CD4-positive, alpha-beta memory T cell (primary cell): ENCODE results near the gene MYH3. TPM values are rescaled to one million over a fixed set of nuclear protein-coding genes. Genes with fewer than 3 reads are reported as not detected.
A peak's percentile ranks its signal among the peaks of the same experiment; 100 is the strongest.

Experiments used
- CTCF ChIA-PET: fragments of 350-600 bp; sonication (Branson Sonifier 250); formaldehyde crosslinking; loops from one replicate; lab custom pipeline; 2021; ENCODE audit warnings: inconsistent platforms; ENCODE audit not compliant: partially characterized antibody; lab: Charles Lee
- POLR2A ChIA-PET: fragments of 350-600 bp; sonication (Branson Sonifier 250); formaldehyde crosslinking; loops from one replicate; lab custom pipeline; 2021; ENCODE audit not compliant: partially characterized antibody; lab: Charles Lee
- DNase-seq, 5 donors: peaks; one replicate each; pipeline versions ENCODE4 v3.0.0 to v3.0.0-alpha.2; 2020 to 2022; ENCODE audit warnings: mixed read lengths in 1 of 5
- H3K27ac ChIP-seq: one replicate; pipeline ENCODE4 v1.7.0; 2013; ENCODE audit warnings: low read depth, low read length
- H3K27me3 ChIP-seq: 2 replicates; pipeline ENCODE4 v1.7.0; 2013; ENCODE audit warnings: mild to moderate bottlenecking, low read length, moderate library complexity; ENCODE audit not compliant: insufficient read depth
- H3K36me3 ChIP-seq: 2 replicates; pipeline ENCODE4 v1.7.0; 2013; ENCODE audit warnings: mild to moderate bottlenecking, low read length, moderate library complexity; ENCODE audit not compliant: insufficient read depth
- H3K4me1 ChIP-seq: 2 replicates; pipeline ENCODE4 v1.7.0; 2013; ENCODE audit warnings: mild to moderate bottlenecking, low read length, moderate library complexity; ENCODE audit not compliant: insufficient read depth
- H3K4me3 ChIP-seq, 2 donors: one replicate each; pipeline ENCODE4 v1.7.0; 2013; ENCODE audit warnings: low read length in 2 of 2, mild to moderate bottlenecking in 1 of 2
- H3K9me3 ChIP-seq, 2 donors: one replicate each; pipeline ENCODE4 v1.7.0; 2013; ENCODE audit warnings: low read length in 2 of 2, control low read depth in 1 of 2; ENCODE audit not compliant: control insufficient read depth in 1 of 2
- H3K27ac Mint-ChIP-seq, 7 donors: one replicate each; pipeline ENCODE4 v1.8.0; 2020 to 2021; ENCODE audit warnings: mixed read lengths in 7 of 7, mild to moderate bottlenecking in 6 of 7, inconsistent platforms in 3 of 7, moderate library complexity in 3 of 7
- H3K27me3 Mint-ChIP-seq, 2 donors: one replicate each; pipeline ENCODE4 v1.8.0; 2020 to 2021; ENCODE audit warnings: mixed read lengths in 2 of 2
- H3K36me3 Mint-ChIP-seq, 2 donors: one replicate each; pipeline ENCODE4 v1.8.0; 2020 to 2021; ENCODE audit warnings: mixed read lengths in 2 of 2, inconsistent platforms in 1 of 2, mild to moderate bottlenecking in 1 of 2
- H3K4me1 Mint-ChIP-seq, 4 donors: one replicate each; pipeline ENCODE4 v1.8.0; 2020 to 2021; ENCODE audit warnings: mixed read lengths in 4 of 4, mild to moderate bottlenecking in 1 of 4
- H3K4me3 Mint-ChIP-seq, 8 donors: one replicate each; pipeline ENCODE4 v1.8.0; 2020 to 2021; ENCODE audit warnings: mixed read lengths in 8 of 8, mild to moderate bottlenecking in 7 of 8, moderate library complexity in 6 of 8, inconsistent platforms in 3 of 8
- H3K9me3 Mint-ChIP-seq, 8 donors: one replicate each; pipeline ENCODE4 v1.8.0; 2020 to 2021; ENCODE audit warnings: mixed read lengths in 8 of 8, mild to moderate bottlenecking in 5 of 8, inconsistent platforms in 3 of 8, moderate library complexity in 1 of 8
- intact Hi-C: fragments of 100-400 bp; cut with micrococcal nuclease; formaldehyde crosslinking; loops from one replicate; pipeline ENCODE4 v1.15.1; 2023
- polyA plus RNA-seq, 2 donors: library from polyadenylated mRNA; unstranded; fragments of 300-500 nt; fragmentation: Illumina TruSeq; gene quantifications; one replicate each; pipeline ENCODE4 v1.2.3, GENCODE V29; 2021
- total RNA-seq, 2 experiments: library from RNA; stranded (reverse); gene quantifications; one replicate each; pipeline ENCODE4 v1.2.3, GENCODE V29; 2021

The MYH3 gene
- total and polyA plus RNA-seq, 4 experiments from 2014 or later, result 0.47 to 11.5 (median 8.6) TPM; not detected in 1

GRCh38 chr17:10606110-10606509 is 51.0 kb downstream of the MYH3 start:
- no peak for DNase-seq
- H3K4me3 ChIP-seq, result no peak overlapping the region
- intact Hi-C loops, result no loop called here
- CTCF ChIA-PET, result interaction anchor here (10.9 kb wide), 1 partner anchor 12 kb away, joined by 94 read pairs; no protein-coding TSS in a partner anchor
- Mint-ChIP-seq H3K4me3 (no peak overlapping the region), H3K36me3 (no peaks in the 10 kb centered on the region), H3K27ac (peak overlapping the region in 2 of 7 donors; percentile 68 to 72), H3K9me3 (peaks cover 0 to 3% (median 0%) of the 10 kb centered on the region in 8 donors), H3K4me1 (no peaks in the 10 kb centered on the region), H3K27me3 (peaks cover 9 to 12% of the 10 kb centered on the region in 2 donors)
- no peaks in the 10 kb centered on the region for H3K27me3 ChIP-seq
- no peaks in the 10 kb centered on the region for H3K36me3 ChIP-seq
- H3K4me1 ChIP-seq, result no peaks in the 10 kb centered on the region
- H3K9me3 ChIP-seq, result no peaks in the 10 kb centered on the region
- no peak overlapping the region for H3K27ac ChIP-seq
- POLR2A ChIA-PET, result no interaction called here

DNA sequence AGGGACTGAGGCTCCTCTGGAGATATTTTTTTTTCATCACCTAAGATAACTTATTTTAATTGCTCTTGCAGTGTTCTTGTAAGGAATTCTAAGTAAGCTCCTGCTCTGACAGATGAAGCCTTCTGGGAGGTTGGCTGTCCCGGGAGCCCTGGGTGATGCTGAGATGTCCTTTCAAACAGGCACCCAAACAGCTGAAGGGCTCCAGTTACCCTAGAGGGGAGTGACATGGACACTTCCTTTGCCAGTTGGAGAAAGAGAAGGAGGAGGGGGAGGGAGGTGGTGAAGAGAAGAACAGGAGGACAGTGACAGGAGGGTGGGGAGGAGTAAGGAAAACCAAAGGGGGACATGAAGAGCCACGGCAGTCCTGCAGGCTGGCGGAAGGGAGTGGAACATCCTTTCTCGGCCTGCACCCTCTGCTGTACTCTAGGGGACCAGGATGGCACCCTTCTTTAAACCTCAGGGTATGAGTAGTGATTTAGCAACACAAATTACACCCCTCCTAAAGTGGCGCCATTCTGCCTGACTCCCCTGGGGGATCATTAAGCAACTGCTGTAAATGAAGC is 51.8 kb downstream of the MYH3 start:
- CTCF ChIA-PET, result interaction anchor here (10.9 kb wide), 1 partner anchor 13 kb away, joined by 94 read pairs; no protein-coding TSS in a partner anchor

DNA sequence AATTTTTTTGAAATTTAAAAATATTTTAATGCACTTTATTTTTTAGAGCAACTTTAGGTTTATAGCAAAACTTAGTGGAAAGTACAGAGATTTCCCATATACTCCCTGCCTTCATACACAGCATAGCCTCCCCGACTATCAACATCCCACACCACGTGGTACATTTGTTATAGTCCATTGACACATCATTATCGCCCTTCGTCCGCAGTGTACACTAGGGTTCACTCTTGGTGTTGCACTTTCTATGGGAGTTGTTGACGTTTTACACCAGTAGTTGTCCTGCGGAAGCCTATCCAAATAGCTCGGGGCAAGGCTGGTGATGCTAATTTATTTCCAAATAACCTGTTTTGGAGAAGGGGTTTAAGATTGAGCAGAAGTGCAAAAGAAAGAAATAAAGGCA is 52.6 kb downstream of the MYH3 start:
- POLR2A ChIA-PET, result no interaction called here
- Mint-ChIP-seq H3K4me3 (no peak overlapping the region), H3K4me1 (no peaks in the 10 kb centered on the region), H3K36me3 (no peaks in the 10 kb centered on the region), H3K9me3 (peaks cover 0 to 3% (median 0%) of the 10 kb centered on the region in 8 donors), H3K27ac (no peak overlapping the region), H3K27me3 (peaks cover 9 to 15% of the 10 kb centered on the region in 2 donors)
- Histone ChIP-seq H3K4me1 (no peaks in the 10 kb centered on the region), H3K27ac (no peak overlapping the region), H3K27me3 (no peaks in the 10 kb centered on the region), H3K36me3 (no peaks in the 10 kb centered on the region), H3K9me3 (no peaks in the 10 kb centered on the region), H3K4me3 (no peak overlapping the region)
- no peak for DNase-seq
- intact Hi-C loops, result no loop called here
- CTCF ChIA-PET, result interaction anchor here (10.9 kb wide), 1 partner anchor 14 kb away, joined by 94 read pairs; no protein-coding TSS in a partner anchor

More for the DNA sequence above, 51.8 kb downstream of the MYH3 start:
- Histone ChIP-seq H3K9me3 (no peaks in the 10 kb centered on the region), H3K27ac (no peak overlapping the region), H3K4me1 (no peaks in the 10 kb centered on the region), H3K27me3 (no peaks in the 10 kb centered on the region), H3K36me3 (no peaks in the 10 kb centered on the region), H3K4me3 (no peak overlapping the region)
- intact Hi-C loops, result no loop called here
- Mint-ChIP-seq H3K27ac (no peak overlapping the region), H3K27me3 (peaks cover 8 to 19% of the 10 kb centered on the region in 2 donors), H3K4me1 (no peaks in the 10 kb centered on the region), H3K4me3 (no peak overlapping the region), H3K36me3 (no peaks in the 10 kb centered on the region), H3K9me3 (peaks cover 0 to 3% (median 0%) of the 10 kb centered on the region in 8 donors)
- no peak for DNase-seq
- POLR2A ChIA-PET, result no interaction called here

DNA sequence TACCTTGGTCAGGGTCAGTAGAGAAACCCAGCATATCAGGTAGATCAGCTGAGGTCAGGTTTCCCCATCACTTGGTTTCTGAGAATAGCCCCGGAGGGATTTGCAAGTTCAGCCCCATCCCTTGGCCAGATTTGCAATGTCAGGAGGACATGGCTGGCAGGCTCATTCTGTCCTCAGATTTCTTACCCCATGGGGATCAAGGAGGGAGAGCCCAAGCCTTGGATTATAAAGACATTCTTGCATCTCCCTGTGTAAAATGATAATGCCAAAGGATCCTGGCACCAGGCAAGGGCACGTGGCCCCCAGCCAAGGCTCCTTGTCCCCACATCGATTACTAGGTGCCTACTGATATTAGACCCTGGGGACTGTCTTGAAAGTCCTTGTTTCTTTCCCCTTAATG is 53.2 kb downstream of the MYH3 start:
- no peaks in the 10 kb centered on the region for H3K4me1 Mint-ChIP-seq
- no peak overlapping the region for H3K4me3 ChIP-seq
- no peak for DNase-seq
- H3K4me1 ChIP-seq, result no peaks in the 10 kb centered on the region
- no peak overlapping the region for H3K27ac Mint-ChIP-seq
- no peaks in the 10 kb centered on the region for H3K36me3 Mint-ChIP-seq
- H3K9me3 Mint-ChIP-seq, result peaks cover 0 to 3% (median 0%) of the 10 kb centered on the region in 8 donors
- peaks cover 10 to 14% of the 10 kb centered on the region in 2 donors for H3K27me3 Mint-ChIP-seq
- no peaks in the 10 kb centered on the region for H3K27me3 ChIP-seq
- H3K36me3 ChIP-seq, result no peaks in the 10 kb centered on the region
- H3K4me3 Mint-ChIP-seq, result no peak overlapping the region
- intact Hi-C loops, result no loop called here
- ChIA-PET POLR2A (no interaction called here), CTCF (interaction anchor here (10.9 kb wide), 1 partner anchor 15 kb away, joined by 94 read pairs; no protein-coding TSS in a partner anchor)
- H3K27ac ChIP-seq, result no peak overlapping the region
- H3K9me3 ChIP-seq, result no peaks in the 10 kb centered on the region

DNA sequence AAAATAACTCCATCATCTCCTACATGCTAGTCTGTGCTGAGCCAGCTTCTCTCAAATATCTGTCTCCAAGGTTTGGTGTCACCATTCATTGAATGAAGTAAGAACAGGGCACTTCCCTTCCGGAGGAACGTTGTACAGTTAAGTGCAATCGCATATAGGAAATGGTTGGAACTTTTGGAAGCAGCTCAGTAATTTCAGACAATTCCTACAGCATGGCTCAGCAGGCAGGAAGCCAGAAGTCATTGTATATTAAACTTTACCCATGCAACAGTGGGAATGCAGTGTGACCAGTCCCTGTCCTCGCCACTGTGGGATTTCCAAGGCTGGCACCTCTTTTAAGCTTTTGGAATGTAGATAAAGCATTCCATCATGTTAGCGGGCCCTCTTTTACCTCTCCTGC is 56.5 kb downstream of the MYH3 start:
- intact Hi-C loops, result no loop called here
- peaks cover 13 to 14% of the 10 kb centered on the region in 2 donors for H3K27me3 Mint-ChIP-seq
- no peak overlapping the region for H3K27ac Mint-ChIP-seq
- no peaks in the 10 kb centered on the region for H3K4me1 Mint-ChIP-seq
- ChIA-PET POLR2A (no interaction called here), CTCF (interaction anchor here (10.9 kb wide), 1 partner anchor 18 kb away, joined by 94 read pairs; no protein-coding TSS in a partner anchor)
- no peak for DNase-seq
- Histone ChIP-seq H3K36me3 (no peaks in the 10 kb centered on the region), H3K4me3 (no peak overlapping the region), H3K27me3 (no peaks in the 10 kb centered on the region), H3K9me3 (no peaks in the 10 kb centered on the region), H3K27ac (no peak overlapping the region), H3K4me1 (no peaks in the 10 kb centered on the region)
- peaks cover 0 to 3% (median 0%) of the 10 kb centered on the region in 8 donors for H3K9me3 Mint-ChIP-seq
- H3K4me3 Mint-ChIP-seq, result no peak overlapping the region
- no peaks in the 10 kb centered on the region for H3K36me3 Mint-ChIP-seq

GRCh38 chr17:10598621-10599020 is 58.5 kb downstream of the MYH3 start:
- DNase-seq, result no peak
- Histone ChIP-seq H3K27me3 (no peaks in the 10 kb centered on the region), H3K36me3 (no peaks in the 10 kb centered on the region), H3K9me3 (no peaks in the 10 kb centered on the region), H3K27ac (no peak overlapping the region), H3K4me3 (no peak overlapping the region), H3K4me1 (no peaks in the 10 kb centered on the region)
- Mint-ChIP-seq H3K27ac (no peak overlapping the region), H3K4me3 (no peak overlapping the region), H3K36me3 (no peaks in the 10 kb centered on the region), H3K27me3 (peaks cover 16 to 21% of the 10 kb centered on the region in 2 donors), H3K9me3 (peaks cover 0 to 6% (median 0%) of the 10 kb centered on the region in 8 donors), H3K4me1 (no peaks in the 10 kb centered on the region)
- CTCF ChIA-PET, result interaction anchor here (10.9 kb wide), 1 partner anchor 20 kb away, joined by 94 read pairs; no protein-coding TSS in a partner anchor
- intact Hi-C loops, result no loop called here
- POLR2A ChIA-PET, result no interaction called here

- H3K4me1 ChIP-seq, result no peaks in the 10 kb centered on the region
- Mint-ChIP-seq H3K27me3 (peaks cover 17 to 22% of the 10 kb centered on the region in 2 donors), H3K36me3 (no peaks in the 10 kb centered on the region), H3K27ac (no peak overlapping the region), H3K4me1 (no peaks in the 10 kb centered on the region), H3K4me3 (no peak overlapping the region), H3K9me3 (peaks cover 0 to 6% (median 0%) of the 10 kb centered on the region in 8 donors)
- CTCF ChIA-PET, result no interaction called here
- H3K4me3 ChIP-seq, result no peak overlapping the region
- H3K9me3 ChIP-seq, result no peaks in the 10 kb centered on the region
- POLR2A ChIA-PET, result no interaction called here
- intact Hi-C loops, result no loop called here
- no peaks in the 10 kb centered on the region for H3K36me3 ChIP-seq
- no peaks in the 10 kb centered on the region for H3K27me3 ChIP-seq
- no peak for DNase-seq
- H3K27ac ChIP-seq, result no peak overlapping the region
Observed at GRCh38 chr17:10589553-10590145, 67.5 kb downstream of the MYH3 start.
